ENCODE results near the gene KMT2B.
"Not testable (repeated sequence)": the region's sequence is repeated elsewhere in the genome, so short reads cannot be mapped to it uniquely, and the experiment has no call there.

The KMT2B gene

GRCh38 chr19:35760711-35761349, 43.0 kb downstream of the KMT2B start:
- no peak for DNase-seq

- DNase-seq = no peak
These were observed 46.9 kb downstream of the KMT2B start for GRCh38 chr19:35764432-35765315.

- no peak for DNase-seq
These were observed 48.8 kb downstream of the KMT2B start for GRCh38 chr19:35766571-35767104.

- DNase-seq = no peak
These were observed 49.7 kb downstream of the KMT2B start for GRCh38 chr19:35767288-35768081.

GRCh38 chr19:35768082-35768421, 50.2 kb downstream of the KMT2B start:
- DNase-seq = no peak

GRCh38 chr19:35772362-35772761, 54.6 kb downstream of the KMT2B start:
- DNase-seq = not testable (repeated sequence)

- DNase-seq = no peak
These were observed 55.4 kb downstream of the KMT2B start for GRCh38 chr19:35773020-35773806.

GRCh38 chr19:35774274-35775045, 56.7 kb downstream of the KMT2B start:
- DNase-seq = no peak

GRCh38 chr19:35775046-35775297, 57.2 kb downstream of the KMT2B start:
- DNase-seq = no peak

GRCh38 chr19:35775298-35776101, 57.7 kb downstream of the KMT2B start, which contains the start of gene ARHGAP33:
TSS of gene ARHGAP33 (plus strand) at chr19:35775564. CDS start at chr19:35775659, 95 bp downstream.
- DNase-seq = peak; percentile 100

- no peak for DNase-seq
These were observed 58.4 kb downstream of the KMT2B start for GRCh38 chr19:35776102-35776788.

- no peak for DNase-seq
These were observed 59.5 kb downstream of the KMT2B start for GRCh38 chr19:35777086-35777841.

GRCh38 chr19:35777961-35778360, 60.2 kb downstream of the KMT2B start:
- DNase-seq = no peak

GRCh38 chr19:35779033-35779432, 61.2 kb downstream of the KMT2B start:
- no peak for DNase-seq

GRCh38 chr19:35780058-35780457, 62.3 kb downstream of the KMT2B start:
- no peak for DNase-seq

- no peak for DNase-seq
These were observed 62.9 kb downstream of the KMT2B start for GRCh38 chr19:35780717-35781116.

- DNase-seq = no peak
These were observed 63.8 kb downstream of the KMT2B start for GRCh38 chr19:35781650-35782049.

GRCh38 chr19:35782589-35782988, 64.8 kb downstream of the KMT2B start:
- DNase-seq = no peak

Measured in activated CD4-positive, alpha-beta T cell treated with anti-CD3 and anti-CD28 coated beads, Interleukin-2, amount 50 U/mL, for 48 hours (primary cell).